Suprapubic skin (tissue), 3 donors: ENCODE results near the gene PC.

Experiments used
- CTCF ChIP-seq, 2 donors: fragments of 200-600 bp in 1 of 2; fragments of 450-650 bp in 1 of 2; sonication (generic) in 1 of 2; IDR thresholded peaks; one replicate each; pipeline ENCODE4 v1.5.1; 2016 to 2019; ENCODE audit warnings: antibody characterized with exemption in 2 of 2, mild to moderate bottlenecking in 1 of 2, moderate library complexity in 1 of 2
- EP300 ChIP-seq: sonication (generic); formaldehyde crosslinking; IDR thresholded peaks from one replicate; pipeline ENCODE4 v1.6.1; 2017; ENCODE audit warnings: antibody characterized with exemption

- TF ChIP-seq EP300: no peak
- no peak for TF ChIP-seq CTCF (IDR thresholded peaks at IDR 0.05)
These were observed 92.2 kb downstream of the PC start for GRCh38 chr11:66866007-66866406.
